HG03064 (cell line): ENCODE results near the gene GPR25.
"Not testable (repeated sequence)": the region's sequence is repeated elsewhere in the genome, so short reads cannot be mapped to it uniquely, and the experiment has no call there.

Source experiments
- ATAC-seq: cut with Tn5 transposase; IDR thresholded peaks from one replicate; pipeline ENCODE4 v1.9.1; 2021; ENCODE audit warnings: low read depth; ENCODE audit not compliant: unreplicated experiment

Gene GPR25

GRCh38 chr1:200909071-200909470 lies 36.3 kb downstream of the GPR25 start:
- ATAC-seq, result no peak

DNA sequence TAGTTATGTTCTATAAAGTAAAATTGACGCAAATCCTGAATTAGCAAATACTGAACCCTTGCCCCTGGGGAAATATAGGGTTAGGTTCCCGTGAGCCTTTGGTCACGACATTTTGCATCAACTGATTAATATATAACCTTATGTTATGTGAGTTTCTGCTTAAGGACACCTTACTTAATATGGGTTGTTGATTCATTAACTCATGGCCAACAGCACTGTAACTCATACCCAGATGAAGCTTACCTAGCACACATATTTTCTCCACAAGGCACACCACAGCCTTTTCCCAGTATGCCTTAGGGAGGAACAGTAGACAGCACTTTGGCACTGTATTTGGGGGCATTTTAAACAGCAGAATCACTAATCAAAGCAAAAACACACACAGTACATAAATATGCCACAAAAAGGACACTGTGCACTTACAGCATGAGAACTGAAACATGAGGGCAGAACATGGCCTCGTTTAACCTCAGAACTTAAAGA lies 37.0 kb downstream of the GPR25 start:
- no peak for ATAC-seq

GRCh38 chr1:200911361-200911760 lies 38.6 kb downstream of the GPR25 start:
- ATAC-seq, result no peak

- ATAC-seq, result not testable (repeated sequence)
These were observed 39.2 kb downstream of the GPR25 start for GRCh38 chr1:200911936-200912335.

DNA sequence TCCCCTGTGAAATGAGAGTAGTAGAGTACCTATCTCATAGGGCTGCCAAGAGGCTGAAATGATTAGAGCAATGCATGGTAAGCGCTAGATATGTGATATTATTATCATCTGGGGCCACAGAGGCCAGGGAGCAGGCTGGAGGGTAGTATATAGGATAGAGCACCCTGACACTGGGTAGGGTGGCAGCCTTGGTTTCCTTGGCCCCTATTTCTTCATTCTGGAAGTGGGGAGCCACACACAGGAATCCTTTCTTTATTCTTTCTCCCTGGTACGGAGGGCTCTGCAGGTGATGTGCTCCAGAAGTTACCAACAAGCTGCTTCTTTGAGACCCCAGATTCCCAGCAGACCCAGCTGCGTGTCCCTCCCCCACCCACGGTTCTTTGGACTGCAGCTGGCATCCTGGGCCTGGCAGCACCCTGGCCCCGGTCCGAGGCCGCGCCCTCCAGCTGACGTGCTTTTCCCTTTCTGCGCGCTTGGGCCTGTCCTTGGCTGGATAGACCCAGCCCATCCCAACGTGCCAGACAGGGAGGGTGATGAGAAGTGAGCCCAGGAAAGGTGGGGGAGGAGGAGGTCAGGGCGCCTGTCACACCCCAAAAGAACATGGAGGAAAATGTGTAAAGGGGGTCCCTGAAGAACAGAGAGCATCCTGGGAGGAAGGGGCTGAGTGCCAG lies 40.1 kb downstream of the GPR25 start:
- ATAC-seq, result no peak

GRCh38 chr1:200916152-200916551 lies 43.4 kb downstream of the GPR25 start:
- ATAC-seq, result no peak

- ATAC-seq, result no peak
These were observed 43.9 kb downstream of the GPR25 start for GRCh38 chr1:200916681-200917080.

GRCh38 chr1:200917291-200917817 lies 44.6 kb downstream of the GPR25 start:
- no peak for ATAC-seq

DNA sequence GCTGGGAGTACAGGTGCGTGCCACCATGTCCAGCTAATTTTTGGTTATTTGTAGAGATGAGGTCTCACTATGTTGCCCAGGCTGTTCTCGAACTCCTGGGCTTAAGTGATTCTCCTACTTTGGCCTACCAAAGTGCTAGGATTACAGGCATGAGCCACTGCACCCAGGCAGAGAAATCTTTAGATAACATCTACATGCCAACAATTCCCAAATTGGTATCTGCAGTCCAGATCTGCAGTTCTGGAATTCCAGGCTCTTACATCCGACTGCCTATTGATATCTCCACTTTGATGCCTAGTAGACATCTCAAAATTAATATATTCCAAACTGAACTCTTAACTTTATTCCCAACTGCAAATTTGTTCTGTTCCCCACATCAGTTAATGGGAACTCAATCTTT lies 45.2 kb downstream of the GPR25 start:
- ATAC-seq, result no peak

DNA sequence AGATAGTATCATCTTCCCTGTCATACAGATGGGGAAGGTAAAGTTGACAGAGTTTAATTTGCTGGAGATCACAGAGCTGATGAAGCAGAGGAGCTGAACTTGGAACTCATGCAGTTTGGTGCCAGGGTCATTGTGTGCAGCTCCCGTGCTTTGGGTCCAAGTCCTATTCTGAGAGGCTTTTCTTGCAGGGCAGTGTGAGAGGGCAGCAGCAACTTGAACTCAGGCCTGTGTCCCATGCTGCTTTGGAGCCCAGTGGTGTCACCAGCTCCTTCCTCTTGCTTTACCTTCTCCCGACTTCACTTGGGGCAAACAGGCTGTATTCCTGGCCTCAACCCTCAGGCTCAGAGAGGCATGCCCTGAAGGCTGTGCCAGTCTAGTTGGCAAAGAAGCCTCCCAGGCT lies 46.6 kb downstream of the GPR25 start:
- no peak for ATAC-seq

- ATAC-seq, result no peak
These were observed 48.9 kb downstream of the GPR25 start for GRCh38 chr1:200921571-200922110.

DNA sequence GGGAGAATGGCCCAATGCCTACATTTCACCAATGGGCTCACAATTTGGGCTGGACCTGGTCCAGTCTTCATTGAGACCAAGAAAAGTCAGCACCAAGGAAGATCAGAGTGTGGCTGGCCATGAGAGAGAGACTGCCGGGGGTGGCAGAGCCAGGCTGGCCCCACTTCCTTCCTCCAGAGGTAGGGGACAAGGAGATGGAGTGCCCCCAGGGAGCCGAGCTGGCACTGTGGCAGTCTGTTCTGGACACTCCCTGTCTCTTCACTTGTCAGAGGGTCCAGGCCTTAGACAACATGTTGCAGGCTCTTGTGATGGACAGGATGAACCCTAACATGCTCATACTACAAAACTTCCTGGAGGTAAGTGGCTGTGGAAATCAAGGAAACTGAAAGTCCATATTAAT lies 49.6 kb downstream of the GPR25 start:
- no peak for ATAC-seq

GRCh38 chr1:200923601-200924000 lies 50.8 kb downstream of the GPR25 start:
- ATAC-seq, result no peak
